CD14-positive monocyte (primary cell): Measurements from ENCODE around the gene AEN. TPM values are rescaled to one million over a fixed set of nuclear protein-coding genes. Genes with fewer than 3 reads are reported as not detected.

Experiments used
- DNase-seq, 3 donors: peaks; one replicate each; pipeline ENCODE4 v3.0.0-alpha.2; 2011 to 2022
- H2AFZ ChIP-seq: 2 replicates; pipeline ENCODE4 v1.6.0; 2012; ENCODE audit warnings: mild to moderate bottlenecking, low read depth, low read length, inconsistent platforms; ENCODE audit not compliant: insufficient read depth, poor library complexity, severe bottlenecking
- H3K27ac ChIP-seq, 2 donors: 1 replicate in 1 of 2; 2 replicates in 1 of 2; pipeline ENCODE4 v1.5.1; 2012 to 2013; ENCODE audit warnings: low read length in 2 of 2, control low read depth in 1 of 2, inconsistent platforms in 1 of 2, low read depth in 1 of 2, mild to moderate bottlenecking in 1 of 2
- H3K27me3 ChIP-seq, 2 donors: one replicate each; pipeline versions ENCODE4 v1.6.0 to v1.6.1; 2011 to 2013; ENCODE audit warnings: low read length in 2 of 2; ENCODE audit not compliant: control insufficient read depth in 2 of 2, insufficient read depth in 2 of 2
- H3K36me3 ChIP-seq, 2 donors: replicated peaks in 1 of 2; 1 replicate in 1 of 2; 2 replicates in 1 of 2; pipeline versions ENCODE4 v1.5.1 to v1.6.1; 2012 to 2013; ENCODE audit warnings: low read length in 2 of 2, control low read depth in 1 of 2, inconsistent platforms in 1 of 2, mild to moderate bottlenecking in 1 of 2; ENCODE audit not compliant: insufficient read depth in 2 of 2, control insufficient read depth in 1 of 2
- H3K4me1 ChIP-seq, 2 donors: 1 replicate in 1 of 2; 2 replicates in 1 of 2; pipeline versions ENCODE4 v1.5.1 to v1.6.1; 2012 to 2013; ENCODE audit warnings: low read length in 2 of 2, control low read depth in 1 of 2, inconsistent platforms in 1 of 2, mild to moderate bottlenecking in 1 of 2, moderate library complexity in 1 of 2; ENCODE audit not compliant: insufficient read depth in 2 of 2, control insufficient read depth in 1 of 2
- H3K4me2 ChIP-seq: replicated peaks from 2 replicates; pipeline ENCODE3; 2012; ENCODE audit warnings: low read length, moderate library complexity, mild to moderate bottlenecking; ENCODE audit not compliant: poor library complexity, severe bottlenecking; ENCODE audit errors: extremely low read depth
- H3K4me3 ChIP-seq, 3 experiments: fragments of 200-600 bp in 1 of 3; sonication (generic) in 1 of 3; replicated peaks in 1 of 3; 1 replicate in 2 of 3; 2 replicates in 1 of 3; pipeline ENCODE4 v1.5.1; 2011 to 2013; ENCODE audit warnings: low read length in 3 of 3, mild to moderate bottlenecking in 3 of 3, control low read depth in 2 of 3, low read depth in 2 of 3, inconsistent platforms in 1 of 3, moderate library complexity in 1 of 3
- H3K79me2 ChIP-seq: 2 replicates; pipeline ENCODE4 v1.6.0; 2012; ENCODE audit warnings: mild to moderate bottlenecking, control low read depth, inconsistent platforms, low read length, moderate library complexity; ENCODE audit not compliant: insufficient read depth
- H3K9ac ChIP-seq: 2 replicates; pipeline ENCODE4 v1.6.0; 2017; ENCODE audit warnings: low read length, mild to moderate bottlenecking; ENCODE audit not compliant: insufficient read depth, poor library complexity, severe bottlenecking
- H3K9me3 ChIP-seq, 2 donors: replicated peaks in 1 of 2; 1 replicate in 1 of 2; 2 replicates in 1 of 2; pipeline versions ENCODE4 v1.5.1 to v1.6.1; 2012 to 2013; ENCODE audit warnings: low read length in 2 of 2, control low read depth in 1 of 2; ENCODE audit not compliant: control insufficient read depth in 1 of 2, insufficient read depth in 1 of 2
- H4K20me1 ChIP-seq: 2 replicates; pipeline ENCODE4 v1.6.0; 2012; ENCODE audit warnings: mild to moderate bottlenecking, low read length, control low read depth, moderate library complexity; ENCODE audit not compliant: insufficient read depth
- H3K27ac Mint-ChIP-seq, 7 donors: one replicate each; pipeline ENCODE4 v1.8.0; 2020; ENCODE audit warnings: mild to moderate bottlenecking in 7 of 7, mixed read lengths in 7 of 7, moderate library complexity in 6 of 7, inconsistent platforms in 2 of 7
- H3K27me3 Mint-ChIP-seq, 3 donors: one replicate each; pipeline ENCODE4 v1.8.0; 2021 to 2022; ENCODE audit warnings: low read depth in 3 of 3, mild to moderate bottlenecking in 3 of 3, mixed read lengths in 3 of 3, moderate library complexity in 3 of 3, inconsistent platforms in 1 of 3
- H3K36me3 Mint-ChIP-seq, 2 donors: one replicate each; pipeline ENCODE4 v1.8.0; 2020; ENCODE audit warnings: mixed read lengths in 2 of 2, inconsistent platforms in 1 of 2, mild to moderate bottlenecking in 1 of 2
- H3K4me1 Mint-ChIP-seq: one replicate; pipeline ENCODE4 v1.8.0; 2020; ENCODE audit warnings: mild to moderate bottlenecking, mixed read lengths
- H3K4me3 Mint-ChIP-seq, 2 donors: one replicate each; pipeline ENCODE4 v1.8.0; 2020; ENCODE audit warnings: mild to moderate bottlenecking in 2 of 2, mixed read lengths in 2 of 2, moderate library complexity in 1 of 2
- H3K9me3 Mint-ChIP-seq, 7 donors: one replicate each; pipeline ENCODE4 v1.8.0; 2020 to 2022; ENCODE audit warnings: mixed read lengths in 7 of 7, mild to moderate bottlenecking in 6 of 7, moderate library complexity in 6 of 7, inconsistent platforms in 2 of 7
- CTCF ChIP-seq: fragments of 200-600 bp; IDR thresholded peaks from one replicate; pipeline ENCODE4 v1.8.0; 2022; ENCODE audit warnings: antibody characterized with exemption, mild to moderate bottlenecking
- WGBS: methylation state at CpG from one replicate; pipeline ENCODE4 v1.1.5; 2013; ENCODE audit warnings: missing lambda C conversion rate; ENCODE audit not compliant: insufficient coverage; 5-methylcytosine and 5-hydroxymethylcytosine counted together
- intact Hi-C, 2 donors: fragments of 100-400 bp; cut with micrococcal nuclease; formaldehyde crosslinking; loops; one replicate each; pipeline versions ENCODE4 v1.15.0 to v1.15.1; 2023
- polyA plus RNA-seq, 3 donors: library from polyadenylated mRNA; depleted of rRNA in 1 of 3; unstranded in 2 of 3; stranded (reverse) in 1 of 3; fragments of 300-500 nt in 2 of 3; fragments of >200 nt in 1 of 3; fragmentation: Illumina TruSeq in 2 of 3; gene quantifications; 1 replicate in 2 of 3; 2 replicates in 1 of 3; pipeline ENCODE4 v1.2.3, GENCODE V29; 2012 to 2021

AEN gene
- polyA plus RNA-seq, 3 donors = 4.6 to 10.7 (median 6.3) TPM

- Mint-ChIP-seq H3K27ac (no peak overlapping the region), H3K9me3 (no peaks in the 10 kb centered on the region), H3K4me3 (no peak overlapping the region), H3K36me3 (peaks cover 0 to 2% of the 10 kb centered on the region in 2 donors), H3K27me3 (peaks cover 2 to 4% (median 2%) of the 10 kb centered on the region in 3 donors), H3K4me1 (peaks cover 2% of the 10 kb centered on the region)
- Histone ChIP-seq H3K9me3 (no peaks in the 10 kb centered on the region), H3K4me1 (no peaks in the 10 kb centered on the region), H4K20me1 (no peaks in the 10 kb centered on the region), H3K79me2 (no peaks in the 10 kb centered on the region), H3K4me2 (no peak overlapping the region), H3K36me3 (no peaks in the 10 kb centered on the region), H2AFZ (no peak overlapping the region), H3K27ac (no peak overlapping the region), H3K9ac (no peak overlapping the region), H3K27me3 (no peaks in the 10 kb centered on the region), H3K4me3 (no peak overlapping the region)
- intact Hi-C loops = no loop called here
- TF ChIP-seq CTCF = no peak
- 94% methylated on average over 14 of the region's 14 CpGs for WGBS
- DNase-seq = no peak
Observed at GRCh38 chr15:88655103-88655553, 34.0 kb downstream of the AEN start.

- no CpG with 5 or more reads among the region's 8 CpGs for WGBS
- Histone ChIP-seq H2AFZ (no peak overlapping the region), H3K27me3 (no peaks in the 10 kb centered on the region), H3K4me3 (no peak overlapping the region), H3K9ac (no peak overlapping the region), H3K9me3 (no peaks in the 10 kb centered on the region), H3K36me3 (no peaks in the 10 kb centered on the region), H3K4me1 (no peaks in the 10 kb centered on the region), H3K4me2 (no peak overlapping the region), H3K27ac (no peak overlapping the region), H3K79me2 (no peaks in the 10 kb centered on the region), H4K20me1 (no peaks in the 10 kb centered on the region)
- Mint-ChIP-seq H3K9me3 (no peaks in the 10 kb centered on the region), H3K36me3 (peaks cover 0 to 2% of the 10 kb centered on the region in 2 donors), H3K4me3 (no peak overlapping the region), H3K27ac (peak overlapping the region in 1 of 7 donors; percentile 21), H3K27me3 (peaks cover 2 to 4% (median 2%) of the 10 kb centered on the region in 3 donors), H3K4me1 (peaks cover 2% of the 10 kb centered on the region)
- no peak for TF ChIP-seq CTCF
- intact Hi-C loops = no loop called here
- DNase-seq = no peak
Observed at GRCh38 chr15:88655800-88656488, 34.8 kb downstream of the AEN start.
